Adrenal gland (tissue), 5 donors: ENCODE results near the gene CNGA4.

Source experiments
- CTCF ChIP-seq, 6 experiments: fragments of 450-650 bp in 4 of 6; fragments of 200-600 bp in 2 of 6; sonication (generic) in 1 of 6; IDR thresholded peaks; 1 replicate in 5 of 6; 2 replicates in 1 of 6; pipeline versions ENCODE4 v1.5.1 to v1.8.0; 2016 to 2021; ENCODE audit warnings: antibody characterized with exemption in 6 of 6, mild to moderate bottlenecking in 2 of 6, moderate library complexity in 1 of 6
- POLR2A ChIP-seq, 2 donors: fragments of 450-650 bp; IDR thresholded peaks; one replicate each; pipeline ENCODE4 v1.6.1; 2017; ENCODE audit warnings: antibody characterized with exemption in 2 of 2, mild to moderate bottlenecking in 2 of 2, moderate library complexity in 1 of 2
- donor health status: DM: no; HTN: no; CAD: no.

GRCh38 chr11:6203327-6203726 lies 35.6 kb upstream of the CNGA4 start:
- TF ChIP-seq CTCF (IDR thresholded peaks at IDR 0.05) (no peak), POLR2A (IDR thresholded peaks at IDR 0.05) (no peak)
